DOHH2 (cell line): Measurements from ENCODE around the gene RBM47.

ENCODE experiments used
- H3F3A ChIP-seq: fragments of 200-600 bp; sonication (generic), shearing (Covaris generic); 2 replicates; pipeline ENCODE4 v1.6.0; 2016; ENCODE audit warnings: antibody characterized with exemption, mild to moderate bottlenecking; ENCODE audit not compliant: control insufficient read depth, insufficient read depth
- H3K27ac ChIP-seq: fragments of 200-600 bp; sonication (generic); 2 replicates; pipeline ENCODE4 v1.5.1; 2014; ENCODE audit warnings: low read depth, mild to moderate bottlenecking, low read length, moderate library complexity
- H3K27me3 ChIP-seq: fragments of 200-600 bp; sonication (generic); 2 replicates; pipeline ENCODE4 v1.6.1; 2014; ENCODE audit warnings: mild to moderate bottlenecking, low read length, mixed read lengths; ENCODE audit not compliant: control insufficient read depth
- H3K36me3 ChIP-seq: fragments of 200-600 bp; sonication (generic); 2 replicates; pipeline ENCODE4 v1.6.1; 2014; ENCODE audit warnings: mild to moderate bottlenecking, low read length, moderate library complexity, mixed read lengths; ENCODE audit not compliant: control insufficient read depth
- H3K4me1 ChIP-seq: fragments of 200-600 bp; sonication (generic); 2 replicates; pipeline ENCODE4 v1.6.1; 2014; ENCODE audit warnings: mild to moderate bottlenecking, low read length, mixed read lengths; ENCODE audit not compliant: control insufficient read depth
- H3K4me2 ChIP-seq: fragments of 200-600 bp; sonication (generic); 2 replicates; pipeline ENCODE4 v1.6.0; 2014; ENCODE audit warnings: mild to moderate bottlenecking, low read length, moderate library complexity
- H3K4me3 ChIP-seq: fragments of 200-600 bp; sonication (generic); 2 replicates; pipeline ENCODE4 v1.5.1; 2014; ENCODE audit warnings: mild to moderate bottlenecking, low read length, mixed read lengths
- H3K79me2 ChIP-seq: fragments of 200-600 bp; sonication (generic); 2 replicates; pipeline ENCODE4 v1.6.1; 2014; ENCODE audit warnings: mild to moderate bottlenecking, low read length, mixed read lengths; ENCODE audit not compliant: control insufficient read depth
- H3K9me2 ChIP-seq: fragments of 200-600 bp; sonication (generic); replicated peaks from 2 replicates; pipeline ENCODE4 v1.6.1; 2014; ENCODE audit warnings: mild to moderate bottlenecking, low read length, mixed read lengths; ENCODE audit not compliant: control insufficient read depth
- H3K9me3 ChIP-seq: fragments of 200-600 bp; sonication (generic); 2 replicates; pipeline ENCODE4 v1.6.1; 2014; ENCODE audit warnings: antibody characterized with exemption, low read length, mixed read lengths; ENCODE audit not compliant: control insufficient read depth, insufficient read depth
- H4K20me1 ChIP-seq: fragments of 200-600 bp; sonication (generic); 2 replicates; pipeline ENCODE4 v1.6.0; 2014; ENCODE audit warnings: low read depth, mild to moderate bottlenecking, antibody characterized with exemption, low read length, moderate library complexity; ENCODE audit not compliant: control insufficient read depth, insufficient read depth
- EZH2phosphoT487 ChIP-seq: fragments of 200-600 bp; sonication (generic); IDR thresholded peaks from 2 replicates; pipeline ENCODE4 v1.6.1; 2017; ENCODE audit warnings: borderline replicate concordance, mild to moderate bottlenecking, antibody characterized with exemption, low read length, moderate library complexity, mixed read lengths
- TF ChIP-seq, protein P1 (sequence below): fragments of 200-600 bp; sonication (generic); IDR thresholded peaks from one replicate; pipeline ENCODE4 v1.5.1; 2014; ENCODE audit warnings: antibody characterized with exemption, mild to moderate bottlenecking, low read depth, low read length; ENCODE audit not compliant: poor library complexity, severe bottlenecking

Gene RBM47

GRCh38 chr4:40626183-40626990 is 3.3 kb downstream of the RBM47 start:
- Histone ChIP-seq H3K9me3 (no peaks in the 10 kb centered on the region), H3K4me1 (peaks cover 36% of the 10 kb centered on the region), H3K4me3 (no peak overlapping the region), H3K27me3 (peaks cover 43% of the 10 kb centered on the region), H3F3A (0 out of 2 replicates have a peak, but pooled peaks cover 2% of the 10 kb centered on the region), H3K4me2 (no peak overlapping the region), H4K20me1 (no peaks in the 10 kb centered on the region), H3K36me3 (no peaks in the 10 kb centered on the region), H3K9me2 (no peaks in the 10 kb centered on the region), H3K27ac (no peak overlapping the region), H3K79me2 (no peaks in the 10 kb centered on the region)
- TF ChIP-seq EZH2phosphoT487 = no peak
- TF ChIP-seq, protein P1, sequence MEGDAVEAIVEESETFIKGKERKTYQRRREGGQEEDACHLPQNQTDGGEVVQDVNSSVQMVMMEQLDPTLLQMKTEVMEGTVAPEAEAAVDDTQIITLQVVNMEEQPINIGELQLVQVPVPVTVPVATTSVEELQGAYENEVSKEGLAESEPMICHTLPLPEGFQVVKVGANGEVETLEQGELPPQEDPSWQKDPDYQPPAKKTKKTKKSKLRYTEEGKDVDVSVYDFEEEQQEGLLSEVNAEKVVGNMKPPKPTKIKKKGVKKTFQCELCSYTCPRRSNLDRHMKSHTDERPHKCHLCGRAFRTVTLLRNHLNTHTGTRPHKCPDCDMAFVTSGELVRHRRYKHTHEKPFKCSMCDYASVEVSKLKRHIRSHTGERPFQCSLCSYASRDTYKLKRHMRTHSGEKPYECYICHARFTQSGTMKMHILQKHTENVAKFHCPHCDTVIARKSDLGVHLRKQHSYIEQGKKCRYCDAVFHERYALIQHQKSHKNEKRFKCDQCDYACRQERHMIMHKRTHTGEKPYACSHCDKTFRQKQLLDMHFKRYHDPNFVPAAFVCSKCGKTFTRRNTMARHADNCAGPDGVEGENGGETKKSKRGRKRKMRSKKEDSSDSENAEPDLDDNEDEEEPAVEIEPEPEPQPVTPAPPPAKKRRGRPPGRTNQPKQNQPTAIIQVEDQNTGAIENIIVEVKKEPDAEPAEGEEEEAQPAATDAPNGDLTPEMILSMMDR = no peak

DNA sequence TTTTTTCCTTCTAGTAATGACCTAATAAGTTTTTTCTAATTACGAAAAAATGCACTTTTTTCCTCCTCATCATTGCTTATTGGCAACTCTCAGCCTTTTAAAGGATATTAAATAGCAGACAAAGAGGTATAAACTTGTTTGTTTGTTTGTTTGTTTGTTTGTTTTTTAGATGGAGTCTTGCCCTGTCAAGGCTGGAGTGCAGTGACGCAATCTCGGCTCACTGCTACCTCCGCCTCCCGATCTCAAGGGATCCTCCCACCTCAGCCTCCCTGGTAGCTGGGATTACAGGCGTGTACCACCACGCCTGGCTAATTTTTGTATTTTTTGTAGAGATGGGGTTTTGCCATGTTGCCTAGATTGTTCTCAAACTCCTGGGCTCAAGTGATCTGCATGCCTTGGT is 6.0 kb downstream of the RBM47 start:
- H3F3A ChIP-seq = peaks cover 3% of the 10 kb centered on the region; the same call in 1 of the 2 replicates
- H3K27me3 ChIP-seq = peaks cover 19% of the 10 kb centered on the region
- no peaks in the 10 kb centered on the region for H3K9me3 ChIP-seq
- H3K27ac ChIP-seq = no peak overlapping the region
- no peaks in the 10 kb centered on the region for H3K79me2 ChIP-seq
- TF ChIP-seq, protein P1 = no peak
- no peak for TF ChIP-seq EZH2phosphoT487
- H3K36me3 ChIP-seq = no peaks in the 10 kb centered on the region
- no peaks in the 10 kb centered on the region for H3K9me2 ChIP-seq
- H3K4me2 ChIP-seq = no peak overlapping the region
- peaks cover 16% of the 10 kb centered on the region for H3K4me1 ChIP-seq
- no peak overlapping the region for H3K4me3 ChIP-seq
- H4K20me1 ChIP-seq = no peaks in the 10 kb centered on the region

- Histone ChIP-seq H3K79me2 (no peaks in the 10 kb centered on the region), H3K4me2 (no peak overlapping the region)
- TF ChIP-seq, protein P1 = no peak
- TF ChIP-seq EZH2phosphoT487 = no peak
Observed at GRCh38 chr4:40622913-40623312, 6.8 kb downstream of the RBM47 start.

More at GRCh38 chr4:40622913-40623312, 6.8 kb downstream of the RBM47 start:
- Histone ChIP-seq H3K27me3 (peaks cover 14% of the 10 kb centered on the region), H3K36me3 (no peaks in the 10 kb centered on the region), H3K4me3 (no peak overlapping the region), H3K9me3 (no peaks in the 10 kb centered on the region), H3F3A (peaks cover 3% of the 10 kb centered on the region; the same call in 1 of the 2 replicates), H3K4me1 (peaks cover 16% of the 10 kb centered on the region), H4K20me1 (no peaks in the 10 kb centered on the region), H3K27ac (no peak overlapping the region), H3K9me2 (no peaks in the 10 kb centered on the region)
